ENCODE results near the gene BTBD2. TPM values are rescaled to one million over a fixed set of nuclear protein-coding genes. Genes with fewer than 3 reads are reported as not detected.
A peak's percentile ranks its signal among the peaks of the same experiment; 100 is the strongest.

Gene BTBD2
- total and polyA plus RNA-seq, 2 of the 13 experiments (the other 11 are each of a cell fraction or from before 2014, with no cell fraction given) = 28.1 to 45.3 TPM

- no peak for TF ChIP-seq TFDP1 (CRISPR knock-in tag; IDR thresholded peaks at IDR 0.05; ENCODE audit: borderline replicate concordance)
- TF ChIP-seq POLR2AphosphoS5 (IDR thresholded peaks at IDR 0.05; ENCODE audit: low read depth, low read length) = 0 out of 2 replicates have a peak, but pooled peaks have one; percentile 26
- 0 out of 4 replicates have a peak, but pooled peaks of 1 of the 2 experiments have one; percentile 24 for TF ChIP-seq POLR2A (IDR thresholded peaks at IDR 0.05; ENCODE audit: insufficient read depth in 1 of 2, low read depth in 2 of 2, low read length in 2 of 2)
- no peak for TF ChIP-seq KIAA2018 (CRISPR knock-in tag; IDR thresholded peaks at IDR 0.05; ENCODE audit: borderline replicate concordance)
- TF ChIP-seq RBM22 (optimal IDR thresholded peaks at IDR 0.05; ENCODE audit: low read length) = peak; percentile 61
- TF ChIP-seq AGO2 (optimal IDR thresholded peaks at IDR 0.05; ENCODE audit: low read depth, low read length) = peak; percentile 88
- peak; percentile 77 for TF ChIP-seq TARDBP (CRISPR knock-in tag; IDR thresholded peaks at IDR 0.05)
- no peak for TF ChIP-seq SMC3 (IDR thresholded peaks at IDR 0.05; ENCODE audit: low read length)
Observed at GRCh38 chr19:1997353-1998233, 17.9 kb downstream of the BTBD2 start (continued).

All from HepG2 (cell line).